Activated naive CD4-positive, alpha-beta T cell treated with anti-CD3 and anti-CD28 coated beads, Interleukin-2, amount 10 ng/mL, durations not matched to agents 5 hours and 36 hours (primary cell): ENCODE results near the gene CENPVL3. TPM values are rescaled to one million over a fixed set of nuclear protein-coding genes. Genes with fewer than 3 reads are reported as not detected.

Source experiments
- total RNA-seq, 2 experiments: library from RNA; stranded (reverse); gene quantifications; one replicate each; pipeline ENCODE4 v1.2.3, GENCODE V29; 2021

The CENPVL3 gene
- not detected for total RNA-seq

DNA sequence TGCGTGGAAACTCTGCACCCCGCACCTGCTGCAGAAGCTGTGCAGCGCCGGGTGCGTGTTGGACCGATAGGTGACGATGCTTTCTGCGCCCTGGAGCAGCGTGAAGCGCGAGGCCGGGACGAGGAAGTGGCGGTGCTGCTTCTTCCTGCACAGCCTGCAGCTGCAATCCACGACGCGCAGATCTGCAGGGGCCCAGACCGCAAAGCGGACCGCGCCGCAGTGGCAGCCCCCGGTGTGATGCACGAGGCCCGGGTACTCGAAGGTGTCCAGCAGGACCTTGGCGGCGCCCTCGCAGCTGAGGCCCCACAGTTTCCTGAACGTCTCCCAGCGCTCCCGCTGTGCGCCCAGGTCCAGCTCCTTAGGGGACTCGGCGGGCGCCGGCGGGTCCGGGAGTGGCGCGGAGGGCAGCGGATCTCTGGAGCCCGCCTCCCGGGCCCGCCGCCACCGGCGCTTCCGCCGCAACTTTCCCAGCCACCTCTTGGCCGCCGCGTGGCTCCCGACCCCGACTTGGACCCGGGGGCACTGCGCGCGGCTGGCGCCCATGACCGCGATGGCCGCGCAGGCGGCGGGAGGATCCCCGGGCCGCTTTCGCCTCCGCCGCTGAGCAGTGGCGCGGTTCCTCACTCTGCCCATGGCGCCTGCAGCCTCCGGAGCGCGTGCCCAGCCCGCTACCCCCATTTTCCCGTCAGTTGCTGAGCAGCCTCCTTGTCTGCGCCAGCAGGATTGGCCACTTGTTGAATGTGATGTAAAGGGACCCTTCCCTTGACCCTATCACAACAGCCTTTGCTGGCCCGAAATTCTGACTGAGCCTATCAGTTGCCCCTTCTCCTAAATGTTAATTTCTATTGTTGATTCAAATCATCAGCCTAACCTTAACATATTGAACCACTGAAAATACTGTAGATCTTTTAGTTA lies at the start of gene CENPVL3:
CENPVL3 (minus strand) TSS at position 672 of the 915 bp plus-strand sequence; CDS start at position 633, 39 bp downstream.

Other genes starting within 250 kb of the CENPVL3 start
- under 1 TPM; 0.55 to 0.76 TPM for gene NUDT11, start 122.3 kb downstream of the CENPVL3 start, total RNA-seq
- gene CENPVL2, start 63.9 kb upstream of the CENPVL3 start, total RNA-seq, result not detected
- not detected for gene CENPVL1, start 91.6 kb upstream of the CENPVL3 start, total RNA-seq
- 10 to 100 TPM; 13.6 to 14.0 TPM for gene GSPT2, start 124.5 kb upstream of the CENPVL3 start, total RNA-seq